Measurements from ENCODE around the gene CYSRT1. TPM values are rescaled to one million over a fixed set of nuclear protein-coding genes. Genes with fewer than 3 reads are reported as not detected.

The CYSRT1 gene
- polyA plus RNA-seq, 1 experiment, result 0.74 TPM

DNA sequence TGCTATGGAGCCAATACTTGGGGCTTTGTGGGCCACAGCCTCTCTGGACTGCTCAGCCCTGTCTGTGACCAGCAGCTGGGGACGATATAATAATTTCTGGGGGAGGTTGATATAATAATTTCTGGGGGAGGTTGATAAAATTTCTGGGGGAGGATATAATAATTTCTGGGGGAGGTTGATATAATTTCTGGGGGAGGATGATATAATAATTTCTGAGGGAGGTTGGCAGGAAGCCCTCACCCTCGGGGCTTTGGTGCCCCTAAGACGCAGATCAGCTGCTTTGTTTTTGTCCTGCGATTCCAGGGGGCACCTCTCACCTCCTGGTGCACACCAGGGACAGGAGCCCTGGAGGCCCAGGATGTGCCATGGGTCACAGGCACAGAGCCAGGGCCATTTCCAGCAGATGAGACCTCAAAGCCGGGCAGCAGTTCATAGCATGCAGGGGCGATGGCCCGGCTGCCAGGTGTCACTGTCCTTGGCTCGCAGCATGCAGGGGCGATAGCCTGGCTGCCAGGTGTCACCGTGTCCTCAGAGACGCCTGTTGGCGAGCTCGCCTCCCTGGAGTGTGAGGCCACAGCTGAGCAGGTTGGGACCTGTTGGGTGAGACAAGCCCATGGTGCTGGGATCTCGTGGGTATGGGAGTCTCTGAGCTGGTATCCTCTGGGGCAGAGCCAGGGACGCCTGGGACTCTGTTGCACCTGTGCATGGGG lies 48.8 kb downstream of the CYSRT1 start:
- Histone ChIP-seq H3K36me3 (ENCODE audit: control insufficient read depth, insufficient read depth, low read length) (peaks cover 15% of the 10 kb centered on the region), H3K27me3 (ENCODE audit: control insufficient read depth, insufficient read depth, low read length) (no peaks in the 10 kb centered on the region), H3K4me3 (ENCODE audit: low read depth, low read length) (no peak overlapping the region)
- TF ChIP-seq CTCF (IDR thresholded peaks at IDR 0.05; ENCODE audit: insufficient read depth, low read depth, low read length), result no peak
- DNase-seq (ENCODE audit: low read depth), result no peak
- ChIA-PET CTCF (interaction anchor here (0.5 to 1.2 kb wide), 2 partner anchors 12 to 20 kb away, joined by 3 read pairs; no protein-coding TSS in a partner anchor), POLR2A (no interaction called here)

- H3K4me3 ChIP-seq (ENCODE audit: low read depth, low read length), result no peak overlapping the region
- H3K27me3 ChIP-seq (ENCODE audit: control insufficient read depth, insufficient read depth, low read length), result no peaks in the 10 kb centered on the region
- DNase-seq (ENCODE audit: low read depth), result no peak
- no peak for TF ChIP-seq CTCF (IDR thresholded peaks at IDR 0.05; ENCODE audit: insufficient read depth, low read depth, low read length)
- POLR2A ChIA-PET, result no interaction called here
- peaks cover 25% of the 10 kb centered on the region for H3K36me3 ChIP-seq (ENCODE audit: control insufficient read depth, insufficient read depth, low read length)
- CTCF ChIA-PET, result no interaction called here
These were observed 50.2 kb downstream of the CYSRT1 start for GRCh38 chr9:137275203-137275587.

Other genes with a start within 250 kb of the CYSRT1 start
- 0.31 and 0.58 TPM in 2 replicates for gene PTGDS, start 247.7 kb upstream of the CYSRT1 start, polyA plus RNA-seq (2011; rRNA removed)
- gene LCNL1, start 242.2 kb upstream of the CYSRT1 start, polyA plus RNA-seq (2011; rRNA removed), result 0.01 and 0.06 TPM in 2 replicates
- gene PAXX, start 232.8 kb upstream of the CYSRT1 start, polyA plus RNA-seq (2011; rRNA removed), result 10.3 and 11.8 TPM in 2 replicates
- 3.9 and 4.0 TPM in 2 replicates for gene CLIC3, start 228.6 kb upstream of the CYSRT1 start, polyA plus RNA-seq (2011; rRNA removed)
- gene ABCA2, start 196.9 kb upstream of the CYSRT1 start, polyA plus RNA-seq (2011; rRNA removed), result 8.7 and 16.0 TPM in 2 replicates
- not detected in 2 replicates for gene FUT7, start 193.1 kb upstream of the CYSRT1 start, polyA plus RNA-seq (2011; rRNA removed)
- 21.8 and 31.9 TPM in 2 replicates for gene NPDC1, start 179.0 kb upstream of the CYSRT1 start, polyA plus RNA-seq (2011; rRNA removed)
- not detected in 2 replicates for gene ENTPD2, start 171.1 kb upstream of the CYSRT1 start, polyA plus RNA-seq (2011; rRNA removed)
- 5.1 and 8.6 TPM in 2 replicates for gene SAPCD2, start 154.6 kb upstream of the CYSRT1 start, polyA plus RNA-seq (2011; rRNA removed)
- gene UAP1L1, start 147.7 kb upstream of the CYSRT1 start, polyA plus RNA-seq (2011; rRNA removed), result 2.8 and 5.6 TPM in 2 replicates
- 53.0 and 80.0 TPM in 2 replicates for gene MAN1B1, start 138.2 kb upstream of the CYSRT1 start, polyA plus RNA-seq (2011; rRNA removed)
- gene DPP7, start 110.4 kb upstream of the CYSRT1 start, polyA plus RNA-seq (2011; rRNA removed), result 66.7 and 94.4 TPM in 2 replicates
- gene GRIN1, start 86.0 kb upstream of the CYSRT1 start, polyA plus RNA-seq (2011; rRNA removed), result 0.04 and 0.10 TPM in 2 replicates
- not detected in 2 replicates for gene LRRC26, start 55.1 kb upstream of the CYSRT1 start, polyA plus RNA-seq (2011; rRNA removed)
- gene TMEM210, start 53.1 kb upstream of the CYSRT1 start, polyA plus RNA-seq (2011; rRNA removed), result not detected in 2 replicates
- 14.6 and 25.5 TPM in 2 replicates for gene ANAPC2, start 36.6 kb upstream of the CYSRT1 start, polyA plus RNA-seq (2011; rRNA removed)
- 53.8 and 81.4 TPM in 2 replicates for gene SSNA1, start 36.5 kb upstream of the CYSRT1 start, polyA plus RNA-seq (2011; rRNA removed)
- 2.9 and 3.5 TPM in 2 replicates for gene TPRN, start 24.4 kb upstream of the CYSRT1 start, polyA plus RNA-seq (2011; rRNA removed)
- 37.8 and 43.8 TPM in 2 replicates for gene TMEM203, start 19.5 kb upstream of the CYSRT1 start, polyA plus RNA-seq (2011; rRNA removed)
- 4.4 and 7.1 TPM in 2 replicates for gene NDOR1, start 19.5 kb upstream of the CYSRT1 start, polyA plus RNA-seq (2011; rRNA removed)
- gene RNF208, start 2.9 kb upstream of the CYSRT1 start, polyA plus RNA-seq (2011; rRNA removed), result 0.26 and 0.39 TPM in 2 replicates
- not detected in 2 replicates for gene RNF224, start 2.3 kb downstream of the CYSRT1 start, polyA plus RNA-seq (2011; rRNA removed)
- gene SLC34A3, start 5.7 kb downstream of the CYSRT1 start, polyA plus RNA-seq (2011; rRNA removed), result not detected in 2 replicates
- 263 and 385 TPM in 2 replicates for gene TUBB4B, start 16.1 kb downstream of the CYSRT1 start, polyA plus RNA-seq (2011; rRNA removed)
- not detected in 2 replicates for gene STPG3, start 26.1 kb downstream of the CYSRT1 start, polyA plus RNA-seq (2011; rRNA removed)
- gene NELFB, start 30.2 kb downstream of the CYSRT1 start, polyA plus RNA-seq (2011; rRNA removed), result 26.6 and 51.9 TPM in 2 replicates
- 16.9 and 23.8 TPM in 2 replicates for gene TOR4A, start 52.6 kb downstream of the CYSRT1 start, polyA plus RNA-seq (2011; rRNA removed)
- 0.17 TPM in 2 replicates for gene NRARP, start 77.1 kb downstream of the CYSRT1 start, polyA plus RNA-seq (2011; rRNA removed)
- 4.9 and 5.4 TPM in 2 replicates for gene EXD3, start 198.0 kb downstream of the CYSRT1 start, polyA plus RNA-seq (2011; rRNA removed)
- 0.20 and 0.32 TPM in 2 replicates for gene NOXA1, start 198.2 kb downstream of the CYSRT1 start, polyA plus RNA-seq (2011; rRNA removed)
- gene ENTPD8, start 216.2 kb downstream of the CYSRT1 start, polyA plus RNA-seq (2011; rRNA removed), result not detected in 2 replicates
- 21.5 and 35.7 TPM in 2 replicates for gene NSMF, start 234.2 kb downstream of the CYSRT1 start, polyA plus RNA-seq (2011; rRNA removed)

Measured in BJ (cell line).